Ishikawa (cell line): ENCODE measurements around the gene CHD2.

Source experiments
- CEBPB ChIP-seq: IDR thresholded peaks from 2 replicates; pipeline ENCODE4 v1.6.1; 2012
- CREB1 ChIP-seq: IDR thresholded peaks from 2 replicates; pipeline ENCODE4 v1.6.1; 2012; ENCODE audit warnings: low read depth
- EGR1 ChIP-seq: IDR thresholded peaks from 2 replicates; pipeline ENCODE4 v1.6.1; 2012
- EP300 ChIP-seq: IDR thresholded peaks from 2 replicates; pipeline ENCODE4 v1.6.1; 2012; ENCODE audit warnings: borderline replicate concordance
- FOXM1 ChIP-seq: IDR thresholded peaks from 2 replicates; pipeline ENCODE4 v1.6.1; 2012; ENCODE audit warnings: low read depth, borderline replicate concordance
- MAX ChIP-seq: IDR thresholded peaks from 2 replicates; pipeline ENCODE4 v1.6.1; 2012
- NFIC ChIP-seq: IDR thresholded peaks from 2 replicates; pipeline ENCODE4 v1.6.1; 2012
- RAD21 ChIP-seq: IDR thresholded peaks from 2 replicates; pipeline ENCODE4 v1.6.1; 2012; ENCODE audit warnings: low read depth
- TAF1 ChIP-seq: IDR thresholded peaks from 2 replicates; pipeline ENCODE4 v1.6.1; 2012; ENCODE audit warnings: low read depth, mild to moderate bottlenecking
- TCF12 ChIP-seq: IDR thresholded peaks from 2 replicates; pipeline ENCODE4 v1.6.1; 2012; ENCODE audit warnings: low read depth
- TEAD4 ChIP-seq: IDR thresholded peaks from 2 replicates; pipeline ENCODE4 v1.6.1; 2012
- YY1 ChIP-seq: IDR thresholded peaks from 2 replicates; pipeline ENCODE4 v1.6.1; 2012; ENCODE audit warnings: low read depth
- ZBTB7A ChIP-seq: IDR thresholded peaks from 2 replicates; pipeline ENCODE4 v1.6.1; 2012; ENCODE audit warnings: low read depth
- TF ChIP-seq, protein P1 (sequence below): IDR thresholded peaks from 2 replicates; pipeline ENCODE4 v1.6.1; 2012; ENCODE audit warnings: low read depth, mild to moderate bottlenecking
- TF ChIP-seq, protein P2 (sequence below): IDR thresholded peaks from 2 replicates; pipeline ENCODE4 v1.6.1; 2012

Gene CHD2

GRCh38 chr15:92921215-92922131, 21.3 kb downstream of the CHD2 start:
- TF ChIP-seq TEAD4 (no peak), RAD21 (no peak), ZBTB7A (no peak), NFIC (no peak), EP300 (no peak), FOXM1 (no peak), TAF1 (no peak), TCF12 (no peak), CEBPB (no peak), CREB1 (no peak), YY1 (no peak)
- TF ChIP-seq, protein P1, sequence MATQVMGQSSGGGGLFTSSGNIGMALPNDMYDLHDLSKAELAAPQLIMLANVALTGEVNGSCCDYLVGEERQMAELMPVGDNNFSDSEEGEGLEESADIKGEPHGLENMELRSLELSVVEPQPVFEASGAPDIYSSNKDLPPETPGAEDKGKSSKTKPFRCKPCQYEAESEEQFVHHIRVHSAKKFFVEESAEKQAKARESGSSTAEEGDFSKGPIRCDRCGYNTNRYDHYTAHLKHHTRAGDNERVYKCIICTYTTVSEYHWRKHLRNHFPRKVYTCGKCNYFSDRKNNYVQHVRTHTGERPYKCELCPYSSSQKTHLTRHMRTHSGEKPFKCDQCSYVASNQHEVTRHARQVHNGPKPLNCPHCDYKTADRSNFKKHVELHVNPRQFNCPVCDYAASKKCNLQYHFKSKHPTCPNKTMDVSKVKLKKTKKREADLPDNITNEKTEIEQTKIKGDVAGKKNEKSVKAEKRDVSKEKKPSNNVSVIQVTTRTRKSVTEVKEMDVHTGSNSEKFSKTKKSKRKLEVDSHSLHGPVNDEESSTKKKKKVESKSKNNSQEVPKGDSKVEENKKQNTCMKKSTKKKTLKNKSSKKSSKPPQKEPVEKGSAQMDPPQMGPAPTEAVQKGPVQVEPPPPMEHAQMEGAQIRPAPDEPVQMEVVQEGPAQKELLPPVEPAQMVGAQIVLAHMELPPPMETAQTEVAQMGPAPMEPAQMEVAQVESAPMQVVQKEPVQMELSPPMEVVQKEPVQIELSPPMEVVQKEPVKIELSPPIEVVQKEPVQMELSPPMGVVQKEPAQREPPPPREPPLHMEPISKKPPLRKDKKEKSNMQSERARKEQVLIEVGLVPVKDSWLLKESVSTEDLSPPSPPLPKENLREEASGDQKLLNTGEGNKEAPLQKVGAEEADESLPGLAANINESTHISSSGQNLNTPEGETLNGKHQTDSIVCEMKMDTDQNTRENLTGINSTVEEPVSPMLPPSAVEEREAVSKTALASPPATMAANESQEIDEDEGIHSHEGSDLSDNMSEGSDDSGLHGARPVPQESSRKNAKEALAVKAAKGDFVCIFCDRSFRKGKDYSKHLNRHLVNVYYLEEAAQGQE: no peak
- TF ChIP-seq, protein P2, sequence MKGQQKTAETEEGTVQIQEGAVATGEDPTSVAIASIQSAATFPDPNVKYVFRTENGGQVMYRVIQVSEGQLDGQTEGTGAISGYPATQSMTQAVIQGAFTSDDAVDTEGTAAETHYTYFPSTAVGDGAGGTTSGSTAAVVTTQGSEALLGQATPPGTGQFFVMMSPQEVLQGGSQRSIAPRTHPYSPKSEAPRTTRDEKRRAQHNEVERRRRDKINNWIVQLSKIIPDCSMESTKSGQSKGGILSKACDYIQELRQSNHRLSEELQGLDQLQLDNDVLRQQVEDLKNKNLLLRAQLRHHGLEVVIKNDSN: no peak

GRCh38 chr15:92922418-92923002, 22.4 kb downstream of the CHD2 start:
- TF ChIP-seq ZBTB7A (no peak), YY1 (no peak), EGR1 (no peak), CREB1 (no peak), RAD21 (no peak), CEBPB (no peak), NFIC (no peak), TCF12 (no peak)
- TF ChIP-seq, protein P1: no peak
- TF ChIP-seq, protein P2: no peak

GRCh38 chr15:92924216-92924615, 24.1 kb downstream of the CHD2 start:
- no peak for TF ChIP-seq NFIC
- no peak for TF ChIP-seq MAX
- TF ChIP-seq, protein P2: no peak
- TF ChIP-seq TAF1: no peak
- TF ChIP-seq CREB1: no peak
- TF ChIP-seq TEAD4: no peak
- no peak for TF ChIP-seq EGR1
- TF ChIP-seq FOXM1: no peak
- TF ChIP-seq, protein P1: no peak
- no peak for TF ChIP-seq ZBTB7A

- TF ChIP-seq, protein P1: no peak
- TF ChIP-seq MAX: no peak
- TF ChIP-seq NFIC: no peak
- TF ChIP-seq TCF12: no peak
- TF ChIP-seq RAD21: no peak
- TF ChIP-seq, protein P2: no peak
- TF ChIP-seq TEAD4: no peak
- TF ChIP-seq ZBTB7A: no peak
- TF ChIP-seq YY1: no peak
- no peak for TF ChIP-seq EP300
- no peak for TF ChIP-seq CEBPB
- no peak for TF ChIP-seq TAF1
- no peak for TF ChIP-seq FOXM1
Measured at GRCh38 chr15:92925454-92925853, 25.3 kb downstream of the CHD2 start.
